IPS-NIHi7 (cell line): ENCODE data around the gene OR2J1.
"Not testable (repeated sequence)": the region's sequence is repeated elsewhere in the genome, so short reads cannot be mapped to it uniquely, and the experiment has no call there.

Experiments used
- DNase-seq: peaks from one replicate; pipeline ENCODE4 v3.0.0; 2012; ENCODE audit warnings: mixed read lengths; ENCODE audit errors: extremely low spot score

OR2J1 gene

DNA sequence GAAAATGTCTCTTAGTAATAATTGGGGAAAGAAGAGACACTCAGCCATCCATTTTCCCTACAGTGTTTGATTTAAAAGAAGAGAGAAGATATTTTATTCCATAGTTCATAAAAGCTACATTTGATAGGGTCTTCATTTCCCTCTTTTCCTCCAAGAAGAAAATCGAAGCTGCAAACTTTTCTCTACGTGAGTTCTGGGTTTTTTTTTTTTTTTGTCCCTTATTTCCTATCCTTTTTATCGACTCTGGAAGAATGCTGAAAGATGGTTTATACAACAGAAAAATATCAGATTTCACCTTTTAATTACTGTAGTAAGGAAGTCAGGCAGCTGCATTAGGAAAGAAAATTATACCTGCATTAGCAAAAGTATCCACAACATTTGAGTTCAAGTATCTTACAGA lies at the start of gene OR2J1:
Gene OR2J1 (plus strand): TSS at position 301 of the 400 bp plus-strand sequence. CDS start 1,453 bp downstream, outside the sequence.
- DNase-seq, result no peak

DNA sequence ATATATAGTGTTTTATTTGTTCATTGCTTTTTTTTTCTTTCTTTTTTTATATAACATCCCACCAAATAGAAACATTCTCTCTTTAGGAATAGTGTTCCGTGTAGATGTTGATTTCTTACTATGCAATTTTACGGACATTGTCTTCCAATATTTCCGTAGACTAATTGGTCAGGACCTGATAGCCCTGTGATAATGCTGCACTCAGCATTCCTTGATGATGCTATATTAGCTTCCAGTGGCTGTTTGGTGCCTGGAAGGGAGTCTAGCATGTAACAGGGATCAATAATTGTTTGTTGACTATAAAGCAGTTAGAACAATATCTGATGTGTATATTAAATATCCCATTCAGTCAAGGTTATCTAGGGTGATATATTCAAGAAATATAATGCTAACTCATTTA lies 47.6 kb upstream of the OR2J1 start:
- DNase-seq, result no peak

DNA sequence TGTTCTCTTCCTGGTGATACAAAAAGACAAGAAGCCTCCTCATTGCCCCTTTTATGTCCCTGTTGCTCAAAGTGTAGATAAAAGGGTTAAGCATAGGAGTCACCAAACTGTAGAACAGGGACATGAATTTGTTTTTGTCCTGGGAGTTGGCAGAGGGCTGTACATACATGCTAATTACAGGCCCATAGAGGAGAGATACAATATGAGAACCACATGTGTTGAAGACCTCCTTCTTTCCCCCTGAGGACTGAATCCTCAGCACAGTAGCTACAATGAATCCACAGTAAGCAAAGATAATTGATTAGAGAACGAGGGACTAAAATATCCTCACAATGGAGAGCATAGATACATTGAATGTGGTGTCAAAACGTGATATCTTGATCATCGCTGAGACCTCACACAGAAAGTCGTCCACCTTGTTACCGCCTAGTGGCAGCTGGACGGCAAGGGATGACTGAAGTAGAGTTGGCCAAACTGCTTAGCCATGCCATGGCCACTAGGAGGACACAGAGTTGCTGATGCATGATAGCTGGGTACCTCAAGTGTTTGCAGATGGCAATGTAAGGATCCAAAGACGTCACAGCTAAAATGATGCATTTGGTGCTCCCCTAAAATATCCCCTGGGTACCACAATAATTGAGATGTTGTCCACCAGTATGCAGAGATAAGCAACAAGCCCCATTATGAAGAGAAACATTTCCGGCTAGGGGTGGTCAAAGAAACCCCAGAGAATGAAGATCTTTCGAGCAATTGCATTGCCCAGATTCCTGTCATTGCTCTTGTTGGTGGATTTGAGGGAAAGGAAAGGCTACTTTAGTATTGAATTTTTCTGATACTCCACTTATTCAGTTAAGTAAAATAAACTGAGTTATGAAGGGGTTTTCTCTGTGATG lies 27.2 kb upstream of the OR2J1 start:
- DNase-seq, result peak; percentile 87

DNA sequence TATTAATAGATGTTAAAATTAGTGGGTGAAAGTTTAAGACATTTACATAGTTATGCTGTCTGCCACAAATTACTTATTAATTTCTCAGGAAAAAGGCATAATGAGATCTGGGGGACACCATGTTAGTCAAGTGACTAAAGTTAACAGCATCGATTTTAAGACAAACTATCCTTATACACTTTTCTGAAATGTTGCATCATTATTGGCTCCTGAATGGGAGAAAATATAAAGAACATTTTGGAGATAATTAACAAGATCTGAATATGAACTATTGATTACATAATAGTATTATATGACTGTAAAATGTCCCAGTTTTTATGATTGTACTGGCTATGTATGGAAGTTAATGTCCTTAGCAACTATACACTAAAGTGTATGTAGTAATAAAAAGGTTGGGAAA lies 20.1 kb upstream of the OR2J1 start:
- DNase-seq, result no peak

DNA sequence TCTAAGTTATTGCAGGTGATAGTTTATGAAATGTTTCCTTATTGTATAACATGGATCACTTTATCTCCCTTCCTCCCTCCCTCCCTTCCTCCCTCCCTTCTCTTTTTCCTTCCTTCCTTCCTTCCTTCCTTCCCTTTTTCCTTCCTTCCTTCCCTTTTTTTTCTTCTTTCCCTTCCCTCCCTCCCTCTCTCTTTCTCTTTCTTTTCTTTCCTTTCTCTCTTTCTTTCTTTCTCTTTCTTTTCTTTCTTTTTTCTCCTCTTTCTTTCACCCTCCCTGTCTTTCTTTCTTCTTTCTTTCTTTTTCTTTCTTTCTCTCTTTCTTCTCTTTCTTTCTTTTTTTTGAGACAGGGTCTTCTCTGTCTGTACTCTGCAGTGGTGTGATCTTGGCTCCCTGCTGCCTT lies 18.0 kb upstream of the OR2J1 start:
- DNase-seq, result no peak

DNA sequence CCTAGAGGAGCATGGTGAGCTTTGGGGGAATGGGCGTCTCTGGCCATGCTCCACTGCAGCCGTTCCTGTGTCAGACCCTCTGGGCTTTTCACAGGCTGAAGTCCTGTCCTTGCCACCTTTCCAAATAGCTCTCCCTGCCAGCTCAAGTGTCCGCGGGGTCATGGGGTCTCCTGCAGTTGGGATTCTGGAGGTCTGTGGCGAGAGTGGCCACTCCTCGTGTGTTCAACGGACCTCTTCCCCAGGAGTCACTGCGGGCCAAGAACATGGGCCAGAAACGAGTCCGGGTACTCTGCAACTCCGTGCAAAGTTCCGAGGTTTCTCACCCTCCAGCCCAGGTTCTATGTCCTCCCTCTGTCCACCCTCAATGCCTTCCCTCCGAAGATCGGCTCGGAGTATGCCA lies 16.8 kb upstream of the OR2J1 start:
- DNase-seq, result no peak

DNA sequence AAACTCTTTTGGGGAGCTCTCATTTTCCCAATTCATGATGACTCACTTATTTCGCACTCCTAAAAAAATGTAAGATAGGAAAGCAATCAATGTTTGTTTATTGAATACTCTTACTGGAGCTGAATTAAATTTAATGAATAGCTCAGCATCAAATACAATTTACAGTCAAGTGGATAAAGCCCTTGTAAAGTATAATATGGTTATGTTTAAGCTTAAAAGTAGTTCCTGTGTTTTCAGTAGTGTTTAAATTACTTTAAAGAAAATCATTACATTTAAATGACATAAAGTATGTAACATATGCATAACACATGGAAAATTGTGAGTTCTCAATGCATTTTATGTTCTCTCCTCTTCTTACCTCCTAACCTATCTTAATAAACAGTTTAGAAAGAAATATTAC lies 12.1 kb upstream of the OR2J1 start, which contains the start of gene OR2B3:
Gene OR2B3 (minus strand): TSS at position 101 of the 400 bp plus-strand sequence. CDS start 65 bp downstream, at position 36.
- DNase-seq, result no peak

DNA sequence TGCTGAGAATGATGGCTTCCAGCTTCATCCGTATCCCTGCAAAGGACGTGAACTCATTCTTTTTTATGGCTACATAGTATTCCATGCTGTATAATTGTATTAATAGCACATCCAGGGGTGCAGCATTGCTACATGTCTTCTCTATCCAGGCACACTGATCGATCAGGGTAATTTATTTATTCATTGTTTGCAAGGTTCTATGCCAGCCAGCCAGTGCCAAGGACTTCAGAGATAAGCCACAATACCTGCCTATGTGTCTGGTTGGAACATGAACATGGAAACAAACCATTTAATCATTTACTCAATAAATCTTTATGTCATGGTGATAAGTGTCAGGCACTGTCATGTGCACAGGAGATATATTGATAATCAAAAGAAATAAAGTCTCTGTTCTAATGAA lies 6.3 kb upstream of the OR2J1 start:
- no peak for DNase-seq

DNA sequence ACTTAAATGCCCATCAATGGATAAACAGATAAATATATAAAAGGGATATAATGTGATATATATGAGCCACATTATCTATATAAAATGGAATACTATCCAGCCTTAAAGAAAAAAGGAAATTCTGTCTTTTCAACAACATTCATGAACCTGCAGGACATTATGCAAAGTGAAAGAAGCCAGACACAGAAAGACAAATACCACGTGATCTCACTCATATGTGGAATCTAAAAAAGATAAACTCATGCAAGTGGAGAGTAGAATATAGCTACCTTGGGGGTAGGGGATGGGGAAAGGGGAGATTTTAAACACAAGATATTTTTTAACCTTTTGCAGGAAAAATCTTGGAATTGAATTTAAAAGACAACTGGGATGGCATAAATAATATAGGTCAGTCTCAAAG lies 1.5 kb upstream of the OR2J1 start:
- DNase-seq, result no peak

DNA sequence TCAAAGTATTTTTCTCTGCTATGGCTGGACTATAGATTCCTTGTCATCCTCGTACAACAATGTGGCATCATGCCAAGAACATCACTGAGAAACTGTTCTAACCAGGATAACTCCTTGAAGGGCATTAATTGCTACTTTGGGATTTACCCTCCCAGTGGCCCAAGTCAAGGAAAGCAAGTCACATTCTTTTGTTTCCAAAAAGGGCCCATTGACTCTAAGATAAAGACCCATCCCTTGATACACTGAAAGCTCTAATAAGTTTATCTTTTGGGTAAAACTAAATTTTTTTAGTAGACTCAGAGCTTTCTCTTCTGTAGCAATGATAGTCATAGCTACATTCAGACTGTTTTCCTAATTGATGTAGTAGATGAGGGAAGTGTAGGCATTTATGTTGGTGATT lies 8.5 kb downstream of the OR2J1 start, which contains the start of gene OR2J3:
Gene OR2J3 (plus strand): TSS at position 301 of the 400 bp plus-strand sequence. CDS start 3,833 bp downstream, outside the sequence.
- DNase-seq, result no peak

DNA sequence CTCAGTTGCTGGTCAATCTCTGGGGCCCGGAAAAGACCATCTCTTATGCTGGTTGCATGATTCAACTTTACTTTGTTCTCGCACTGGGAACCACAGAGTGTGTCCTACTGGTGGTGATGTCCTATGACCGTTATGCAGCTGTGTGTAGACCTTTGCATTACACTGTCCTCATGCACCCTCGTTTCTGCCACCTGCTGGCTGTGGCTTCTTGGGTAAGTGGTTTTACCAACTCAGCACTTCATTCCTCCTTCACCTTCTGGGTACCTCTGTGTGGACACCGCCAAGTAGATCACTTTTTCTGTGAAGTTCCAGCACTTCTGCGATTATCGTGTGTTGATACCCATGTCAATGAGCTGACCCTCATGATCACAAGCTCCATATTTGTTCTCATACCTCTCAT lies 12.8 kb downstream of the OR2J1 start:
- no peak for DNase-seq

DNA sequence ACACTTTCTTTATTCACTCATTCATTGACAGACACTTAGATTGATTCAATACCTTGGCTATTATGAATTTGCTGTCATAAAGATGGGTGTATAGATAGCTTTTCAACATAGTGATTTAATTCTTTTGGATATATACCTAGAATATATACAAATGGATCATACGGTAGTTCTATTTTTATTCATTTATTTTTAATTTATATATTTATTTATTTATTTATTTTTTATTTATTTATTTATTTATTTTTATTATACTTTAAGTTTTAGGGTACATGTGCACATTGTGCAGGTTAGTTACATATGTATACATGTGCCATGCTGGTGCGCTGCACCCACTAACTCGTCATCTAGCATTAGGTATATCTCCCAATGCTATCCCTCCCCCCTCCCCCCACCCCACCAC lies 15.7 kb downstream of the OR2J1 start:
- not testable (repeated sequence) for DNase-seq

DNA sequence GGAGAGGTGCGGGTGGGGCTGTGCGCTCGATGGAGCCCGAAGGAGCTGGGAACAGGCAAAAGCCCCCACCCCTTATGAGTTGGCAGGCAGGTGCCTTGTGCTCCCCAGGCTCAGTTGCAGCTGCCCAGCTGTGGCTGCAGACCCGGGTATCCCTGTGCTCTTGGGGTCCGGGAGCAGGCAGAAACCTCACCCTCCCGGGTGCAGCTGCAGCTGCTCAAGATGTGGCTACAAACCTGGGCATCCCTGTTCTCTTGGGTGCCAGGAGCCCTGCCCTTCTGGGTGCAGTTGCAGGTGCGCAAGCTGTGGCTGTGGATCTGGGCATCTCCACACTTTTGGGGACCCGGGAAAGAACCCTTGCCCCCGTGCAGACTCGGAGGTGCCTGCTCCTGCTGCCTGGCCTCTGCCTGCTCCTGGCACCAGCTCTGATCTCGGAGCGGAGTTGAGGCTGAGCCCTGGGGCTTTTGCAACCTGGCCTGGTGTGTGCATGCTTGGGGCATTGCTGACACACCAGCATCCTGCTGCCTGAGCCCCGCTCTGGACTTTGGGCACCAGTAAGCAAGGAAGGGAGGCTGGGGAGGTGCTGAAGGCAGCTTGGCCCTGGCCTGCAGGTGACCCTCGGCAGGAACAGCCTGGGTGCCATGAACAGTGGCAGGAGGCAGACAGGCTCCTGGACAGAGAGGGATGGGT lies 30.2 kb downstream of the OR2J1 start:
- DNase-seq, result no peak

DNA sequence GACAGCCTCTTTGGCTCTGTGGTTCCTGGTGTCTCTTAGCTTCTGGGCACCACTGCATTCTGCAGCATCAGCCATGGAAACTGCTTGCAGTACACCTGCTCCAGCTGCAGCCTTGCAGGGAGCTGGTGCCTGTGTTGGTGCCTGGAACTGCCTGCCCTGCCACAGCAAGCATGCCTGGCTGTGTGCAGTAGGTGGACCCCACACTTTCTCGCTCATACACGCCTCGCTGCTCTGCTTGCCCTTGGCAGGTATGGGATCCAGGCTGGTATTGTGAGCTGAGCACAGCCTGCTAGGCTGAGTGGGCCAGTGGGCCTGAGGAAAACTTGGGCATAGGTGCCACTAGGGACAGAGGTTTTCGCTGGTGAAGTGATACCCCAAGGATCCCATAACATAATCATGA lies 31.4 kb downstream of the OR2J1 start:
- DNase-seq, result no peak

DNA sequence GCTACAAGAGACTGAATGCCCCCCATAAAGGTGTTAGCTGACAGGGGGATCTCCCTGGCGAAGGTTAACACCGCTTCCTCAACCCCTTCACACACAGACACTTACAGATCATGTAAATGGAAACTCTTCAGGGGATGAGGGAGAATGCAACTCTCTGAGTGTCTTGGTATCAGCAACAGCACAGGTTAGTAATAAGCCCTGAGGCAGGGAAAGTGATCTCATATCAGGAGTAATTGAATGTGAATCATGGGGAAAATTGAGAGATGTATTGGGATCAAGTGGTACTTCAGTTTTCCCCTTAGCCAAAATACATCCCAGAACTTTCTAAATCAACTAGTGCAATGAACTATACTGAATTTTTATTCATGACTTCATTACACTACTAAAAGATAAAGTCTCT lies 32.4 kb downstream of the OR2J1 start:
- DNase-seq, result no peak

DNA sequence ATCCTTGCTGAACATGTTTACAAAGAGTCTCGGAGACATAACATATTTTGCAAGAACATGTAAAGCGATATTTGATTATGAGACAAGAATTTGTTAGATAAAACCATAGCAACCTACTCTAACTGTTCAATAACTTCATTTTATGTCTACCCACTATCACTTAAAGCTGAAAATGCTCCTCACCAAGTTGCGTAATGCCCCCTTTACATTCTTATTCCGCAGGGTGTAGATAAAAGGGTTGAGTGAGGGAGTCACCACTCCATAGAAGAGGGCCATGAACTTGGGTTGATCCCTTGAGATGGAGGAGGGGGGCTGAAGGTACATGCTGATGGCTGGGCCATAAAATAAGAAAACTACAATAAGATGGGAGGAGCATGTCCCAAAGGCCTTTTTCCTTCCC lies 38.4 kb downstream of the OR2J1 start:
- DNase-seq, result no peak

DNA sequence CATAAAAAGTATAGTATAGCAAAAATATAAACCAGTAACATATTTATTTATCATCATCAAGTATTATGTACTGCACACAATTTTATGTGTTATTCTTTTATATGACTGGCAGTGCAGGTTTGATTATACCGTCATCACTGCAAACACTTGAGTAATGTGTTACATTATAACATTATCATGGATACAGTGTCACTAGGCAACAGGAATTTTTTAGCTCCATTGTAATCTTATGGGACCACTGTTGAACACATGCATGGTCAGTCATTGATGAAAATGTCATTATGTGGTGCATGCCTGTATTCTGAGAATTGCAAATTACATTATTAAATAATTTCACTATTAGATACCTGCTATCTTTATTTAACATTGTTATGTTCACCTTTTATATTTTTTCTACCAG lies 42.3 kb downstream of the OR2J1 start:
- DNase-seq, result no peak

DNA sequence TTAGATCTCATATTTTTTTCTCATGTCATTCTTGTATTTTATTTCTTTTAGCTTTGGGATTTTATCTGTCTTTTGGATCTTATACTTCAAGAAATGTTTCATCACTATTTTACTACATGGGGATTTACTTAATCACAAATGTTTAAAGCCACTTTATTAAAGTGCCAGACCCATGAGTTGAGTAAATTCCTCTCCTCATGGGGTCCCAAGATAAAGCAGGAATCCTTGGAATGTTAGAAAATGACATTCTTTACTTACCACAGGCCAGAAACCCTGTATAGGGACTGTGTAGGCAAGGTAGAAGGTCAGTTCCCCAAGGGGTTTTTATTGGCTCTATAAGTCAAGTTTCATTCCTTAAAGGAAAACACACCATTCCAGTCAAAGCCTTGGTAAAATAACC lies 43.0 kb downstream of the OR2J1 start:
- no peak for DNase-seq

DNA sequence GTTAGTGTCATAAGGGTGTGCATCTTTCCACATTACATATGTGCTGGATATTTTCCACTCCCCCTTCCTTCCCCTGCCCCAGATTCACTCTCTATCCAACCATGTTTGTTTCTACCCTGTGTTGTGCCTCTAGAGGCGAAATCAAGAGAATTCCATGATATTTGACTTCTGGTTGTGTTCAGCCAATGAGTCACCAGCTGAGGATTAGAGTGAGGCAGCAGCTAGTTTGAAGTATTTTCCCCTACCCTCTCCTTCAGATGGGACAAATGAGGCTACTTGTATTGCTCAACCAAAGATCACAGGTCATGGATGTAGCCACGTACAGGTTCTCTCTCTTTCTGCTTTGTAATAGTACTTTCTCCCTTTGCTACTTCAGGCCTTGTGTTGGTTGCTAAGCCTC lies 46.9 kb downstream of the OR2J1 start:
- no peak for DNase-seq

DNA sequence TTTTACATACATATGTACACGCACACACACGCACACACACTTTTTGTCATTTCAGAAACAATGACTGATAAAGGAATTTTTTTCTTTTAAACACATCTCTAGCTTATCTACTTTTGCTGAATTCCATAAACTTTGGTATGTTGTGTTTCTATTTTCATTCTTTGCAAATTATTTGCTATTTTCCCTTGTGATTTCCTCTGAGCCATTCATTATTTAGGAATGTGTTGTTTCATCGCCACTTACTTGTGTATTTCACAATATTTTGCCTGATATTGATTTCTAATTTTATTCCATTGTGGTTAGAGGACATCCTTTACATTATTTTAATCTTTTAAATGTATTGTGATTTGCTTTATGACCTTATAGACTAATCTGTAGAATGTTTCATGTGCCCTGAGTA lies 47.8 kb downstream of the OR2J1 start:
- DNase-seq, result no peak

DNA sequence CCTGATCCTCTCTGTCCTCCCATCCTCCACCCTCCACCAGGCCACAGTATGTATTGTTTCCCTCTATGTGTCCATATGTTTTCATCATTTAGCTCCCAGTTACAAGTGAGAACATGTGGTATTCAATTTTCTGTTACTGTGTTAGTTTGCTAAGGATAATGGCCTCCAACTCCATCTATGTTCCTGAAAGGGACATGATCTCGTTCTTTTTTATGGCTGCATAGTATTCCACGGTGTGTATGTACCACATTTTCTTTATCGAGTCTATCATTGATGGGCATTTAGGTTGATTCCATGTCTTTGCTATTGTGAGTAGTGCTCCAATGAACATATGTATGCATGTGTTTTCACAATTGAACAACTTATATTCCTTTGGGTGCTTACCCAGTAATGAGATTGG lies 50.2 kb downstream of the OR2J1 start:
- not testable (repeated sequence) for DNase-seq
